ENCODE data around the gene DAB1.
"Not testable (repeated sequence)": the region's sequence is repeated elsewhere in the genome, so short reads cannot be mapped to it uniquely, and the experiment has no call there.

DAB1 gene

GRCh38 chr1:57111175-57111574 lies 312.7 kb downstream of the DAB1 start:
- DNase-seq, result no peak

GRCh38 chr1:57109883-57110282 lies 314.0 kb downstream of the DAB1 start:
- no peak for DNase-seq

- no peak for DNase-seq
These were observed 314.6 kb downstream of the DAB1 start for GRCh38 chr1:57109247-57109646.

- no peak for DNase-seq
These were observed 317.6 kb downstream of the DAB1 start for GRCh38 chr1:57106296-57106695.

GRCh38 chr1:57102561-57103326 lies 321.1 kb downstream of the DAB1 start:
- no peak for DNase-seq

DNA sequence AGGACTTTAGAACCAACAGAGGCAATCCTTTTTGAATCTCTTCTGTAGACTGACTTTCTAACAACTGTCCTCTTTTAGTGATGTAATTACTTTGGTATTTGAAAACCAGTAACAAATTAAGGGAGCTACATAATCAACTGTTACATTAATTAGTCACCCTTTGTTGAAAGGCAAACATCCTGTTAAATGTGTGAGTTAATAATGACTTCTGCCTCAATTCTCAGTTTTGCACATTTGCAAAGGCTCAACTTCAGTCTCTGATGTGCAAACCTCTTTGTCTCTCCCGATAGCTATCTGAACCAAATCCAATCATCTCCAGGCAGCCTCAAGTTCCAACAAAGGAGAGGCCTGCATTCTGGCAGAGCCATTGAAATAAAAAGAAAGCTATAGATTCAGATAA lies 322.7 kb downstream of the DAB1 start:
- no peak for DNase-seq

GRCh38 chr1:57094749-57095148 lies 329.1 kb downstream of the DAB1 start:
- no peak for DNase-seq

DNA sequence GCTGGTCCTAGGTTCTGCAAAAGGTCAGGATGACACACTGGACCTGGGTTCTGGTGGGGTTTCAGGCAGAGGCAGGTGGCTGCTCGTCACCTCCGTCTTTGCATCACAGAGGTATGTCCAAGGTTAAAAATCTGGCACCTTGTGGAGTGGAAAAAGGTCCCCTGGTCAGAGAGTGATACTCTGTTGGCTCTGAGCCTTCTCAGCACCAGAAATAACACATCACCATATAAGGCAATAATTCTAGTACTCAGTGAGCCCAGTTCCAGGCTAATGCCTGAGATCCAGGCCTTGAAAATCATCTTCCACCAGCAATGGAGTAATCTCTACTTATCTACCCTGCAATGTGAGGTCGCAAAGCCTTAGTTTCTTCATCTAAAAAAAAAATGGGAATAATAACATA lies 330.7 kb downstream of the DAB1 start:
- DNase-seq, result no peak

GRCh38 chr1:57091642-57092041 lies 332.2 kb downstream of the DAB1 start:
- DNase-seq, result peak; percentile 11

DNA sequence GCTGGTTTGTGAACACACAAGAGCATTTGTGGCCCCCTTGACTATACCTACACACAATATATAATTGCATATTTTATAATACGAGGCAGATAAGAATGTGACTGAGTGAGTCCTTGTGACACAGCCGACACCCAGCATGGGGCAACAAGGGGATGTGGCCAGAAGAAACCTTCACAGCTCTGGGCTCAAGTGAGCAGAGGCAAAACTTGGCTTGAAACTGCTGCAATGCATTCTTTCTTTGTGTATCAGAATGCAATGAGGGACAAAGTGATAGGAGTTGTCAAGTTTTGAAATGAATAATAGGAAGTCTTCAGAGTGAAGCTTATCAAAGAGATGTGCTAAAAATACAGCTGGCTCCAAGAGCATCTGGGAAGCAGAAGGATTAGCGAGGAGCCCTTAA lies 334.0 kb downstream of the DAB1 start:
- no peak for DNase-seq

- no peak for DNase-seq
These were observed 334.6 kb downstream of the DAB1 start for GRCh38 chr1:57089221-57089620.

GRCh38 chr1:57088653-57089052 lies 335.2 kb downstream of the DAB1 start:
- no peak for DNase-seq

DNA sequence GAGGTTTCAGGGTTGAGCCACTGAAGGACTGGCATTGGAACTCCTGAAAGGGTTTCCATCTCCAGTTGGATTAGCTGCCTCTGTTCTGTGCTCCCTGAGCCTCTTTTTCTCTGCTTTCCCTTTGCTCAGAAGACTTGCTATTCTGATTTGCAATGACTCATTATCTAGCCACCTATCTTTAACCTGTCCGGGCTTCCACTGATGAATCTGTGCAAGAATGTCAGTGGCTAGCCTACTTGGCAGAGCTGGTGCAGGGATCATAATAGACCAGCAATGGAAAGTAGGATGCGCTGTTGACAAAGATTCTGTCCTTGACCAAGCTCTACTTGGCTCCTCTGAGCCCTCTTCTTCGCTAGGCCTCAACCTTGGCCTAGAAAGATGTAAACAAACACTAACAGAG lies 336.2 kb downstream of the DAB1 start:
- not testable (repeated sequence) for DNase-seq

DNA sequence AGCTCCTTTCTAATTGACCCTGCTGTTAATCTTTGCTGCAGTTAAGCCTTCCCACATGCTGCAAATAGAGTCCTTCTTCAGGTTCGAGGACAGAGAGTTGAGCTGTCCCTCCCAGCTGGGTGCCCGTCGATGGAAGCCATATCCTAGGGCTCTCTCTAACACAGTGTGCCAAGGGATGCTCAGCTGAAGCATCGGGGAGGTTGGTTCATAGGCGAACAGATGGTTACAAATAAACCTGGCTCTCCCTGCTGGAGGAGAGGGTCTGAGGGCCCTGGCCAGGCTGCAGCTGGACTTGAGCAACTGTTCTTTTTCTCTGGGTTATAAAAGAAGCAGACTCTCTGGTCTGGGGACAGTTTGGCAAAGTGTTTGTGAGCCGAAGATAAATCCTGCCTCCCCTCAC lies 337.7 kb downstream of the DAB1 start:
- no peak for DNase-seq

DNA sequence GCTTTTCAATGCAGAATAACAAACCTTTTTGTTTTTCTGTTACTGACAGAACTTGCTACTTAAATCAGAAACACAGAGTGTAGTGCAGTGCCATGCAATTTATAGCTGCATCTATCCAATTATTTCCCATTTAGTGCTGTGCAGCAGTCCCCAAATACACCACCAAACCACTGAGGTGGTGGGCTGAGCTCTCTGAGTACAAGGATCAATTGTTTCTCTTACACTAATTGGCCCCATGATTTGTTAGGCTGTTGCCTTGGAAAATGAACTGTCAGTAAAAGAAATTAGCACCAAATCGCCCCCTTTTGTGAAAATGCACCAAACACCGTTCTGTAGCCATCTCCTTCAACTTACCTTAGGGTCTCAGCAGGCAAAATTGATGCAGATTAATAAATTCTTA lies 339.2 kb downstream of the DAB1 start:
- no peak for DNase-seq

DNA sequence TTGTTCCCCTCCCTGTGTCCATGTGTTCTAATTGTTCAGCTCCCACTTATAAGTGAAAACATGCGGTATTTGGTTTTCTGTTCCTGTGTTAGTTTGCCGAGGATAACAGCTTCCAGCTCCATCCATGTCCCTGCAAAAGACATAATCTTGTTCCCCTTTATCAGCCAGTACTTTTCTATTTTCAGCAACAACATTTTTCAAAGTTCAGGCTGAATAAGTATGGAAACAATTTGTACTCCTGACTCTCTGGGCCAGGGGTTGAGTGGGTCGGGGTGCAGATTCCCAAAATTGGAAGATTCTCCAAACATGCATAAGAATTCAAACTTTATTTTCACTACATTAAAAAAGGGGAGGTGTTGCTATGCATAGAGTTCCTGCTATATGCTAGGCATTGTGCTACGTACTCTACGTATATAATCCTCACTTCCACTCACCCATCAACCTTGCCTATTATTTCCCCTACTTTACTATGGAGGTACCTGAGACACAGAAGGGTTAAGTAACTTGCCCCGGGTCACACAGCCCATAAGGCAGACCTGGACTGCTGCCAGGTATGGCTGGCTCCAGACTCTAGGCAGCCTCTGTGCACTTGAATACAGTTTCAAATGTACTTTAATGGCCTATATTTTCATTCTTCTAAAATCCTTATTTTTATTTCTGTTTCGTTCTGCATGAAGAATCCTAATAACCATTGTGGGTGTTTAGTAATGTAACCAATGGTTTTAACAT lies 341.0 kb downstream of the DAB1 start:
- no peak for DNase-seq

DNA sequence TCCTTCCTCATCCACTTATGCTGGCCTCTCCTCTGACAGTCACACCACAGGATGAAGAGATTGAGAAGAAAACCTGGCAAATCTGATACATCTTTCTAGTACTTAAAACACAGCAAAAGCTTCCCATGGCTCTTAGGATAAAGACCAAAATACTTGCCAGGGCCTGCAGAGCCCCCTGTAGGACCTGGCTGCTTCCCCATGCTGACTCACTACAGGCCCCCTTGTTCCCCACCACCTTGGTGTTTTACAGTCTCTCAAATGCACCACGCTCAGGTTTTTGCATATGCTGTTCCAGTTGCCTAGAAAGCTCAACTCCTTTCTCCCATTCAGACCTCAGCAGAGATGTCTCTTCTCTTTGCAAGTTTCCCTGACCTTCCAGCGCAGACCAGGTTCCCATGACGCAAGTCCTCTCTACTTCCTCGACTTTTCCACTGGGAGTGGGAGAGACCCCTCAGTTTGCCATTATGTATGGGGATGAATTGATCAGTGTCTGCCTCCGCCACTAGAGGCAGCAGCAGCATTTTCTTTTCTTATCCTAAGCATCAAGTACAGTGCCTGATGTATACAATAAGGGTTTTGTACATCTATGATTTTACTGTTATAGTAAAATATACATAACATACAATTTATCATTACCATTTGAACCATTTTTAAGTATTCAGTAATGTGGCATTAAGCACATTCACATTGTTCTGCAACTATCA lies 344.3 kb downstream of the DAB1 start:
- DNase-seq, result peak; percentile 7

GRCh38 chr1:57072401-57073110 lies 351.3 kb downstream of the DAB1 start:
- peak; percentile 55 for DNase-seq

DNA sequence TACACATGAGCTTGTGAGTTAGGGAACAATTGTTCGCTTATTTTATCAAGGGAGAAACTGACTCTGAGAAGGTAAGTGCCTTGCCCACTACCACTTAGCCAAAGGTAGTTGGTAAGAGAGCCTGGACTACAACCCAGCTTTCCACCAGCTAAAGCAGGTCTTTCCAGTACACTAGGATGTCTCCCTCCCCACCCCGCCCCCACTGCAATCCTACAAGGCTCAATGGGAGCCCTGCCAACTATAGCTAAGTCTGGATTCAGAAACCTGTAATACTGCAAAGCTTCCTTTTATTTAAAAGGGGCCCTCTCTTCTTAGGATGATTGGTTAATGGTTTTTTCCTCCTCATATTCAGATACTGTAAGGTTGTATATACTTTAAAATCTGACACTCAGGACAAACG lies 356.0 kb downstream of the DAB1 start:
- DNase-seq, result no peak

DNA sequence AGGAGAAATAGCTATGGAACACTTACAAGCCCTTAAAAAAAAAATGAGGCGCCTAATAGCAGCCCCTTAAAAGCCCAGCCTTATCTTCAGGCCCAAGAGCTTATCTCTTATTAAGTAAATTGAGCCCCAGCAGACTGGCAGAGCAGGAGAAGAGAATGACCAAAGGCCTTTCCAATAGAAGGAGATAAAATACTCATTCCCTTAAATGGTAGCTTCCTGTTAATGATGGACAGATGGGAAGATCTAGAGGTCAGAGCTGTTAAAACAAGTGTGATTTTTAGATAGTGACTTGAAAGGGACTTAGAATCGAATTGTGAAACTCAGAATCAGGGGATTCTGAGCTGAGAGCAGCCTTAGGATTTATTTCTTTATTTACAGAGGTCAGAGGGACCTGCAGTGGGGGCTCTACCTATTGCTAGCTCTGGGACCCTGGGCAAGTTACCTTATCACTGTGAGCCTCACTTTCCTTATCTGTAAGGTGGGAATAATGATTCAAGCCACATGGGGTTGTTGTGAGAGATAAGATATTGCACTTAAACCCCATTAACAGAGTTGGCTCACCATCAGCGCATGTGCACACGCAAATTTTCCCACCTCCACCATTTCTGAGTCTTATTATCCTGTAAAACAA lies 356.8 kb downstream of the DAB1 start:
- peak; percentile 39 for DNase-seq

DNA sequence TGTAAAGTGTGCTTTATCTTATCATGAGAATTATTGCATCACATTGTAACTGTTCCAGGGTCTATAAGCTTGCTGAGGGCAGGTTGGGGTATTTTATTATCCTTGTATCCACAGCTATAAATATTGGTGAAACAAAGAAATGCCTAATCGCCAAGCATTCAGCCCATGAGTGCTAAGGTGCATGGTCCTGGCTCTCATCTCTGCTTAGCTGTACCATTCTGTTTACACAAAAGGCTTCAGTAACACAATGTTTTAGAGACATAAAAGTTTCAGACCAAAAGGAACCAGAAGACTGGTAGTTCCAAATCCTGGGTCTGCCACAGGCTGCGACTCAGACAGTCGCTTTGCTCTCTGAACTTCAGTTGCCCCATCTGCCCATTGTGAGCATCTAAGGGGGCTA lies 358.4 kb downstream of the DAB1 start:
- DNase-seq, result no peak

GRCh38 chr1:57064379-57065140 lies 359.3 kb downstream of the DAB1 start:
- no peak for DNase-seq
